Measurements from ENCODE around the gene CDKL1. TPM values are rescaled to one million over a fixed set of nuclear protein-coding genes. Genes with fewer than 3 reads are reported as not detected.
A peak's percentile ranks its signal among the peaks of the same experiment; 100 is the strongest.

Gene CDKL1
- total RNA-seq, 1 experiment from 2014 or later, result 5.9 TPM

- H3K27ac ChIP-seq (ENCODE audit: low read length), result peak overlapping the region; percentile 78
- peak overlapping the region; percentile 71 for H3K4me3 ChIP-seq (ENCODE audit: low read length)
- no peaks in the 10 kb centered on the region for H3K9me3 ChIP-seq (ENCODE audit: low read length)
- peak overlapping the region; percentile 80 for H3K9ac ChIP-seq (ENCODE audit: low read length)
- H2AFZ ChIP-seq (ENCODE audit: low read length), result peak overlapping the region; percentile 59
- no peaks in the 10 kb centered on the region for H3K27me3 ChIP-seq (ENCODE audit: low read length)
- peaks cover 22% of the 10 kb centered on the region for H3K79me2 ChIP-seq (ENCODE audit: low read length)
- peaks cover 68% of the 10 kb centered on the region for H3K4me1 ChIP-seq (ENCODE audit: low read length)
- no peaks in the 10 kb centered on the region for H4K20me1 ChIP-seq (ENCODE audit: insufficient read depth, low read depth, low read length)
- H3K9me2 ChIP-seq (replicated peaks; ENCODE audit: insufficient read depth, low read length), result no peaks in the 10 kb centered on the region
- H3K4me2 ChIP-seq (ENCODE audit: low read depth, low read length, poor library complexity, severe bottlenecking), result peak overlapping the region; percentile 91
- peak; percentile 58 for DNase-seq
- no peaks in the 10 kb centered on the region for H3K36me3 ChIP-seq (ENCODE audit: insufficient read depth, low read length)
Observed at GRCh38 chr14:50397390-50398188, 908 bp upstream of the CDKL1 start.

- peak overlapping the region; percentile 91 for H3K4me2 ChIP-seq (ENCODE audit: low read depth, low read length, poor library complexity, severe bottlenecking)
- no peak overlapping the region for H2AFZ ChIP-seq (ENCODE audit: low read length)
- H3K27ac ChIP-seq (ENCODE audit: low read length), result no peak overlapping the region
- H3K27me3 ChIP-seq (ENCODE audit: low read length), result no peaks in the 10 kb centered on the region
- no peaks in the 10 kb centered on the region for H4K20me1 ChIP-seq (ENCODE audit: insufficient read depth, low read depth, low read length)
- H3K9me2 ChIP-seq (replicated peaks; ENCODE audit: insufficient read depth, low read length), result no peaks in the 10 kb centered on the region
- H3K9me3 ChIP-seq (ENCODE audit: low read length), result no peaks in the 10 kb centered on the region
- DNase-seq, result no peak
- peak overlapping the region; percentile 71 for H3K4me3 ChIP-seq (ENCODE audit: low read length)
- H3K36me3 ChIP-seq (ENCODE audit: insufficient read depth, low read length), result no peaks in the 10 kb centered on the region
- H3K4me1 ChIP-seq (ENCODE audit: low read length), result peaks cover 78% of the 10 kb centered on the region
- H3K79me2 ChIP-seq (ENCODE audit: low read length), result peaks cover 24% of the 10 kb centered on the region
- peak overlapping the region; percentile 80; the same call in 1 of the 2 replicates for H3K9ac ChIP-seq (ENCODE audit: low read length)
Observed at GRCh38 chr14:50395448-50395847, 1.2 kb downstream of the CDKL1 start.

- Histone ChIP-seq H3K9ac (ENCODE audit: low read length) (no peak overlapping the region), H3K9me2 (replicated peaks; ENCODE audit: insufficient read depth, low read length) (no peaks in the 10 kb centered on the region), H3K4me3 (ENCODE audit: low read length) (peak overlapping the region; percentile 71), H3K79me2 (ENCODE audit: low read length) (peaks cover 24% of the 10 kb centered on the region), H3K27me3 (ENCODE audit: low read length) (no peaks in the 10 kb centered on the region), H3K36me3 (ENCODE audit: insufficient read depth, low read length) (no peaks in the 10 kb centered on the region), H3K4me2 (ENCODE audit: low read depth, low read length, poor library complexity, severe bottlenecking) (peak overlapping the region; percentile 91), H4K20me1 (ENCODE audit: insufficient read depth, low read depth, low read length) (no peaks in the 10 kb centered on the region), H3K27ac (ENCODE audit: low read length) (0 out of 2 replicates have a peak overlapping the region, but pooled peaks have one; percentile 36), H3K4me1 (ENCODE audit: low read length) (peaks cover 71% of the 10 kb centered on the region), H3K9me3 (ENCODE audit: low read length) (no peaks in the 10 kb centered on the region), H2AFZ (ENCODE audit: low read length) (no peak overlapping the region)
- DNase-seq, result no peak
Observed at GRCh38 chr14:50394713-50395112, 2.0 kb downstream of the CDKL1 start.

GRCh38 chr14:50389668-50390441 lies 6.8 kb downstream of the CDKL1 start:
- Histone ChIP-seq H3K27me3 (ENCODE audit: low read length) (no peaks in the 10 kb centered on the region), H3K36me3 (ENCODE audit: insufficient read depth, low read length) (no peaks in the 10 kb centered on the region), H3K9me3 (ENCODE audit: low read length) (no peaks in the 10 kb centered on the region), H2AFZ (ENCODE audit: low read length) (no peak overlapping the region), H3K4me2 (ENCODE audit: low read depth, low read length, poor library complexity, severe bottlenecking) (no peak overlapping the region), H4K20me1 (ENCODE audit: insufficient read depth, low read depth, low read length) (no peaks in the 10 kb centered on the region), H3K4me3 (ENCODE audit: low read length) (no peak overlapping the region), H3K9ac (ENCODE audit: low read length) (no peak overlapping the region), H3K27ac (ENCODE audit: low read length) (no peak overlapping the region), H3K9me2 (replicated peaks; ENCODE audit: insufficient read depth, low read length) (no peaks in the 10 kb centered on the region), H3K79me2 (ENCODE audit: low read length) (peaks cover 14% of the 10 kb centered on the region), H3K4me1 (ENCODE audit: low read length) (peaks cover 33% of the 10 kb centered on the region)
- no peak for DNase-seq

GRCh38 chr14:50388256-50388931 lies 8.3 kb downstream of the CDKL1 start:
- peaks cover 18% of the 10 kb centered on the region for H3K4me1 ChIP-seq (ENCODE audit: low read length)
- H3K4me2 ChIP-seq (ENCODE audit: low read depth, low read length, poor library complexity, severe bottlenecking), result no peak overlapping the region
- H3K9ac ChIP-seq (ENCODE audit: low read length), result no peak overlapping the region
- no peaks in the 10 kb centered on the region for H3K9me2 ChIP-seq (replicated peaks; ENCODE audit: insufficient read depth, low read length)
- DNase-seq, result no peak
- H3K9me3 ChIP-seq (ENCODE audit: low read length), result no peaks in the 10 kb centered on the region
- H3K27me3 ChIP-seq (ENCODE audit: low read length), result no peaks in the 10 kb centered on the region
- no peak overlapping the region for H3K4me3 ChIP-seq (ENCODE audit: low read length)
- H3K27ac ChIP-seq (ENCODE audit: low read length), result no peak overlapping the region
- 0 out of 2 replicates have a peak, but pooled peaks cover 7% of the 10 kb centered on the region for H3K79me2 ChIP-seq (ENCODE audit: low read length)
- H3K36me3 ChIP-seq (ENCODE audit: insufficient read depth, low read length), result no peaks in the 10 kb centered on the region
- no peak overlapping the region for H2AFZ ChIP-seq (ENCODE audit: low read length)
- H4K20me1 ChIP-seq (ENCODE audit: insufficient read depth, low read depth, low read length), result no peaks in the 10 kb centered on the region

- Histone ChIP-seq H3K4me1 (ENCODE audit: low read length) (peaks cover 10% of the 10 kb centered on the region), H2AFZ (ENCODE audit: low read length) (no peak overlapping the region), H4K20me1 (ENCODE audit: insufficient read depth, low read depth, low read length) (no peaks in the 10 kb centered on the region), H3K9ac (ENCODE audit: low read length) (no peak overlapping the region), H3K27me3 (ENCODE audit: low read length) (no peaks in the 10 kb centered on the region), H3K4me3 (ENCODE audit: low read length) (no peak overlapping the region), H3K4me2 (ENCODE audit: low read depth, low read length, poor library complexity, severe bottlenecking) (no peak overlapping the region), H3K27ac (ENCODE audit: low read length) (no peak overlapping the region), H3K9me2 (replicated peaks; ENCODE audit: insufficient read depth, low read length) (no peaks in the 10 kb centered on the region), H3K9me3 (ENCODE audit: low read length) (no peaks in the 10 kb centered on the region), H3K36me3 (ENCODE audit: insufficient read depth, low read length) (no peaks in the 10 kb centered on the region), H3K79me2 (ENCODE audit: low read length) (0 out of 2 replicates have a peak, but pooled peaks cover 1% of the 10 kb centered on the region)
- DNase-seq, result no peak
Observed at GRCh38 chr14:50387548-50387947, 9.1 kb downstream of the CDKL1 start.

- H3K4me2 ChIP-seq (ENCODE audit: low read depth, low read length, poor library complexity, severe bottlenecking), result no peak overlapping the region
- H3K9ac ChIP-seq (ENCODE audit: low read length), result no peak overlapping the region
- no peak overlapping the region for H2AFZ ChIP-seq (ENCODE audit: low read length)
- no peak for DNase-seq
- H3K4me3 ChIP-seq (ENCODE audit: low read length), result no peak overlapping the region
- H3K27me3 ChIP-seq (ENCODE audit: low read length), result no peaks in the 10 kb centered on the region
- peaks cover 4% of the 10 kb centered on the region; the same call in 1 of the 2 replicates for H3K36me3 ChIP-seq (ENCODE audit: insufficient read depth, low read length)
- H3K4me1 ChIP-seq (ENCODE audit: low read length), result no peaks in the 10 kb centered on the region
- H3K9me3 ChIP-seq (ENCODE audit: low read length), result no peaks in the 10 kb centered on the region
- no peaks in the 10 kb centered on the region for H3K9me2 ChIP-seq (replicated peaks; ENCODE audit: insufficient read depth, low read length)
- H4K20me1 ChIP-seq (ENCODE audit: insufficient read depth, low read depth, low read length), result no peaks in the 10 kb centered on the region
- H3K27ac ChIP-seq (ENCODE audit: low read length), result no peak overlapping the region
- H3K79me2 ChIP-seq (ENCODE audit: low read length), result no peaks in the 10 kb centered on the region
Observed at GRCh38 chr14:50383618-50384225, 13.0 kb downstream of the CDKL1 start.

Measured in Karpas-422 (cell line).